GM12878 (cell line): ENCODE data around the gene CLN6.

Experiments used
- EZH2 ChIP-seq: IDR thresholded peaks from 2 replicates; pipeline ENCODE4 v1.6.1; 2012; ENCODE audit warnings: low read depth, mild to moderate bottlenecking, control low read depth, inconsistent platforms, low read length, borderline replicate concordance; ENCODE audit not compliant: control insufficient read depth
- FOS ChIP-seq: IDR thresholded peaks from 3 replicates; pipeline ENCODE4 v1.6.1; 2011; ENCODE audit warnings: borderline replicate concordance; ENCODE audit not compliant: insufficient read length; ENCODE audit errors: extremely low read depth
- RAD21 ChIP-seq: IDR thresholded peaks from 2 replicates; pipeline ENCODE4 v1.6.1; 2011; ENCODE audit warnings: mild to moderate bottlenecking, low read depth, low read length, moderate library complexity; ENCODE audit not compliant: insufficient read depth

- no peak for TF ChIP-seq EZH2
- no peak for TF ChIP-seq FOS
- no peak for TF ChIP-seq RAD21
Observed at GRCh38 chr15:68220489-68220888, 9.0 kb downstream of the CLN6 start.
